HL-60 (cell line): Measurements from ENCODE around the gene GRAMD4.
A peak's percentile ranks its signal among the peaks of the same experiment; 100 is the strongest.

Experiments used
- DNase-seq, 2 experiments: peaks; one replicate each; pipeline ENCODE4 v3.0.0-alpha.2; 2010 to 2020; ENCODE audit warnings: low read depth in 1 of 2, low spot score in 1 of 2
- H3K27ac ChIP-seq: fragments of 250-450 bp; sonication (Bioruptor Pico); replicated peaks from 2 replicates; pipeline ENCODE4 v1.5.1; 2020; ENCODE audit warnings: mild to moderate bottlenecking, moderate library complexity
- H3K27me3 ChIP-seq: fragments of 250-450 bp; sonication (Bioruptor Pico); 2 replicates; pipeline ENCODE4 v1.5.1; 2021; ENCODE audit warnings: mild to moderate bottlenecking, moderate library complexity; ENCODE audit not compliant: insufficient read depth, poor library complexity, severe bottlenecking
- H3K4me3 ChIP-seq: replicated peaks from 2 replicates; pipeline ENCODE4 v1.5.1; 2011; ENCODE audit warnings: mild to moderate bottlenecking, control low read depth, low read length; ENCODE audit not compliant: insufficient read depth
- GABPA ChIP-seq: IDR thresholded peaks from 2 replicates; pipeline ENCODE4 v1.6.1; 2012; ENCODE audit warnings: low read depth
- POLR2AphosphoS5 ChIP-seq: IDR thresholded peaks from 2 replicates; pipeline ENCODE4 v1.6.1; 2012; ENCODE audit warnings: low read depth
- REST ChIP-seq: IDR thresholded peaks from 2 replicates; pipeline ENCODE4 v1.6.1; 2012; ENCODE audit warnings: low read depth; ENCODE audit not compliant: insufficient replicate concordance
- SPI1 ChIP-seq: IDR thresholded peaks from 2 replicates; pipeline ENCODE4 v1.6.1; 2012; ENCODE audit warnings: low read depth, mild to moderate bottlenecking, borderline replicate concordance
- TF ChIP-seq, protein P1 (sequence below): IDR thresholded peaks from one replicate; pipeline ENCODE4 v1.5.1; 2011; ENCODE audit warnings: low read length, control low read depth, inconsistent platforms; ENCODE audit not compliant: insufficient read depth

Gene GRAMD4

GRCh38 chr22:46663436-46664100, 43.4 kb downstream of the GRAMD4 start:
- TF ChIP-seq REST (no peak), POLR2AphosphoS5 (0 out of 2 replicates have a peak, but pooled peaks have one; percentile 11)
- DNase-seq, result no peak
- H3K27ac ChIP-seq, result no peak overlapping the region
- no peak overlapping the region for H3K4me3 ChIP-seq
- H3K27me3 ChIP-seq, result no peaks in the 10 kb centered on the region

GRCh38 chr22:46664301-46664855, 44.2 kb downstream of the GRAMD4 start:
- no peak for DNase-seq
- TF ChIP-seq REST (no peak), POLR2AphosphoS5 (no peak; the same call in 1 of the 2 replicates), SPI1 (no peak)
- TF ChIP-seq, protein P1, sequence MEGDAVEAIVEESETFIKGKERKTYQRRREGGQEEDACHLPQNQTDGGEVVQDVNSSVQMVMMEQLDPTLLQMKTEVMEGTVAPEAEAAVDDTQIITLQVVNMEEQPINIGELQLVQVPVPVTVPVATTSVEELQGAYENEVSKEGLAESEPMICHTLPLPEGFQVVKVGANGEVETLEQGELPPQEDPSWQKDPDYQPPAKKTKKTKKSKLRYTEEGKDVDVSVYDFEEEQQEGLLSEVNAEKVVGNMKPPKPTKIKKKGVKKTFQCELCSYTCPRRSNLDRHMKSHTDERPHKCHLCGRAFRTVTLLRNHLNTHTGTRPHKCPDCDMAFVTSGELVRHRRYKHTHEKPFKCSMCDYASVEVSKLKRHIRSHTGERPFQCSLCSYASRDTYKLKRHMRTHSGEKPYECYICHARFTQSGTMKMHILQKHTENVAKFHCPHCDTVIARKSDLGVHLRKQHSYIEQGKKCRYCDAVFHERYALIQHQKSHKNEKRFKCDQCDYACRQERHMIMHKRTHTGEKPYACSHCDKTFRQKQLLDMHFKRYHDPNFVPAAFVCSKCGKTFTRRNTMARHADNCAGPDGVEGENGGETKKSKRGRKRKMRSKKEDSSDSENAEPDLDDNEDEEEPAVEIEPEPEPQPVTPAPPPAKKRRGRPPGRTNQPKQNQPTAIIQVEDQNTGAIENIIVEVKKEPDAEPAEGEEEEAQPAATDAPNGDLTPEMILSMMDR, result no peak
- no peak overlapping the region for H3K4me3 ChIP-seq

GRCh38 chr22:46665151-46665695, 45.0 kb downstream of the GRAMD4 start:
- TF ChIP-seq POLR2AphosphoS5 (no peak), REST (no peak), GABPA (no peak), SPI1 (no peak)
- TF ChIP-seq, protein P1, result no peak
- H3K27ac ChIP-seq, result no peak overlapping the region
- H3K4me3 ChIP-seq, result no peak overlapping the region
- no peaks in the 10 kb centered on the region for H3K27me3 ChIP-seq
- no peak for DNase-seq

More at GRCh38 chr22:46664301-46664855, 44.2 kb downstream of the GRAMD4 start:
- H3K27ac ChIP-seq, result no peak overlapping the region
- no peaks in the 10 kb centered on the region for H3K27me3 ChIP-seq
